ENCODE data around the gene UST. TPM values are rescaled to one million over a fixed set of nuclear protein-coding genes. Genes with fewer than 3 reads are reported as not detected.

Gene UST
- total RNA-seq, 1 experiment from 2014 or later: 32.1 TPM

DNA sequence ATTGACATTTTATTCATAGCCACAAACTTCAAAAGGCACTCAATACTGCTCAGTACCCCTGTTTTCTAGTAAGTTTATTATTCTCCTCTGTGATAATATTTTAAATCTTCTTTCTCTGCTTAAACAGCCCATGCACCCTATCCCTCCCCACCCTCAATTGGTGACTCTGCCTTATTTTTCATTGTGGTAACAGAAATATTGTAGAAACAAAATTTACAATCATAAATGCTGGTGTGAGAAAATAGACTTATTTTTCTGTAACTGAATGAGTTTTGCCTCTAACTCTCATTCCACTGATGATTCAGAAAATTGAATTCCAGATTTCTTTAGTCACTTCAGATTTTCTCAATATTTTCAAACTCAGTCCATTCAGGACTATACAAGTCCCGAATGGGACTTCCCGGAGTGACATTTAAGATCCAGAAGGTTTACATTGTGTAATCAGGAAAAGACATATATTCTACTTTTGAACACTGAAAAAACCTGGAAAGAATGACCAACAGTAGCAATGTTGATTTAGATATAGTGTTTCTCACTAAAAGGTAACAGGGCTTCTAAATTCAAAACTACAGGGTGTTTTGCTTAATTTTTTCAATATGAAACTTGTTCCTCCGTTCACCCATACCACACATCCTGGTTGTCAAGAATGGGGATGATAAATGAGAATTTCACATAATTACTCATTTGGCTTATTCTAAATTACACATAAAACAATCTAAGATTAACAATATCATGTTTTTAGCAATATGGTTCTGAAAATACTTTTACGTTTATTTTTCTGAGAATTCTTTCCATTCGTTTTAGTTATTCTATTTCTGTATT, 34.8 kb upstream of the UST start:
- ChIA-PET POLR2A (no interaction called here), CTCF (no interaction called here)
- H3K36me3 Mint-ChIP-seq: peaks cover 19% of the 10 kb centered on the region
- H3K9me3 Mint-ChIP-seq: peaks cover 30% of the 10 kb centered on the region
- no peak overlapping the region for H3K4me3 Mint-ChIP-seq
- TF ChIP-seq PRRX2 (CRISPR knock-in tag; IDR thresholded peaks at IDR 0.05) (no peak), ATF2 (CRISPR knock-in tag; IDR thresholded peaks at IDR 0.05; ENCODE audit: borderline replicate concordance, low read depth) (no peak), RELA (CRISPR knock-in tag; IDR thresholded peaks at IDR 0.05; ENCODE audit: borderline replicate concordance) (no peak), FOXP4 (CRISPR knock-in tag; IDR thresholded peaks at IDR 0.05) (no peak), ZNF416 (CRISPR knock-in tag; IDR thresholded peaks at IDR 0.05) (no peak), EMX1 (CRISPR knock-in tag; IDR thresholded peaks at IDR 0.05) (no peak), MYBL2 (CRISPR knock-in tag; IDR thresholded peaks at IDR 0.05) (no peak), NFYB (CRISPR knock-in tag; conservative IDR thresholded peaks at IDR 0.05; ENCODE audit: low read depth) (no peak), TCF7 (CRISPR knock-in tag; IDR thresholded peaks at IDR 0.05; ENCODE audit: low read depth) (no peak), ZNF396 (CRISPR knock-in tag; IDR thresholded peaks at IDR 0.05; ENCODE audit: borderline replicate concordance) (no peak), IRF1 (CRISPR knock-in tag; IDR thresholded peaks at IDR 0.05) (no peak), GTF2I (CRISPR knock-in tag; conservative IDR thresholded peaks at IDR 0.05) (no peak)
- H3K27ac Mint-ChIP-seq: no peak overlapping the region
- H3K4me1 Mint-ChIP-seq: peaks cover 8% of the 10 kb centered on the region
- DNase-seq (ENCODE audit: low spot score) (no peak), ATAC-seq (no peak)
- no peaks in the 10 kb centered on the region; the same call in none of the 2 replicates for H3K27me3 Mint-ChIP-seq (ENCODE audit: low read depth)

DNA sequence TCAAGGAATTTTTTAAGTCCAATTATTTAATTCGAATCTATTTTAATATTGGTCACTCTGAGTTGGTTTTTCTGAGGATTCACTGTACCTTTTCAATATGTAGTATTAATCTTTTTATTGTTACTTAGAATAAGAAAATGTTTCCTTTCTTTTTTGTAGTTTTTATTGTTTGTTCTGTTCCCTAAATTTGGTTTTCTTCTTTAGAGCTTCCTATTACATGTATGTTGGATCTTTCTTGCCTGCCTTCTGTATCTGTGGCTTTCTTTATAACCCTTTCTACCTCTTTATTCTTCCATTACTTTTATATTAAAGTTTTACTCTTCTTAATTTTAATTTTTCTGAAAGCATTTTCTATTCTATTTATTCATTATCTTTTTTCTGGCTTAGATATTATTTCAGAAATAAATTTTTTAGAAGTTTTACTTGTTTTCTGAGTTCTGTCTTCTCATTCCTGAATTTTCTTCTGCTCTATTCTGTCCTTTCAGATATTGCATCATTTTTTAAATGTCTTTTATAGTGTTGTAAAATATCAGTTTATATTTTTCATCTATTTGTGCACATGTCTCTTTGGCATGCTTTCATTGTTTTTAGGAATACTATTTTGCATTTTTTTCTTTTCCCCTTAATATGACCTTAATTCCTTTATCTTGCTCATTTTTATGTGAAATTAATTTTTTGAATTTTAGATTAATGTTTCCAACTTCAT, 33.6 kb upstream of the UST start:
- ATAC-seq (no peak), DNase-seq (ENCODE audit: low spot score) (no peak)
- H3K9me3 Mint-ChIP-seq: peaks cover 30% of the 10 kb centered on the region
- CTCF ChIA-PET: no interaction called here
- H3K27me3 Mint-ChIP-seq (ENCODE audit: low read depth): no peaks in the 10 kb centered on the region; the same call in none of the 2 replicates
- peaks cover 19% of the 10 kb centered on the region for H3K36me3 Mint-ChIP-seq
- POLR2A ChIA-PET: no interaction called here
- no peak overlapping the region for H3K4me3 Mint-ChIP-seq
- peaks cover 14% of the 10 kb centered on the region for H3K4me1 Mint-ChIP-seq
- H3K27ac Mint-ChIP-seq: no peak overlapping the region
- no peak for TF ChIP-seq ARID4B (CRISPR knock-in tag; IDR thresholded peaks at IDR 0.05; ENCODE audit: borderline replicate concordance)
- TF ChIP-seq AR (CRISPR knock-in tag; IDR thresholded peaks at IDR 0.05): no peak
- no peak for TF ChIP-seq HMGXB4 (CRISPR knock-in tag; IDR thresholded peaks at IDR 0.05)
- TF ChIP-seq, protein P1, sequence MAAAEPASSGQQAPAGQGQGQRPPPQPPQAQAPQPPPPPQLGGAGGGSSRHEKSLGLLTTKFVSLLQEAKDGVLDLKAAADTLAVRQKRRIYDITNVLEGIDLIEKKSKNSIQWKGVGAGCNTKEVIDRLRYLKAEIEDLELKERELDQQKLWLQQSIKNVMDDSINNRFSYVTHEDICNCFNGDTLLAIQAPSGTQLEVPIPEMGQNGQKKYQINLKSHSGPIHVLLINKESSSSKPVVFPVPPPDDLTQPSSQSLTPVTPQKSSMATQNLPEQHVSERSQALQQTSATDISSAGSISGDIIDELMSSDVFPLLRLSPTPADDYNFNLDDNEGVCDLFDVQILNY (CRISPR knock-in tag; IDR thresholded peaks at IDR 0.05): no peak
- TF ChIP-seq JAZF1 (CRISPR knock-in tag; IDR thresholded peaks at IDR 0.05): no peak
- no peak for TF ChIP-seq CREB1 (CRISPR knock-in tag; IDR thresholded peaks at IDR 0.05)

Measured in WTC11 (cell line).